ENCODE data around the gene DTNBP1.

The DTNBP1 gene

GRCh38 chr6:15604843-15605242 lies 58.0 kb downstream of the DTNBP1 start:
- DNase-seq = no peak
- Histone ChIP-seq H3K36me3 (replicated peaks) (no peaks in the 10 kb centered on the region), H3K27ac (no peak overlapping the region), H3K4me3 (ENCODE audit: low read depth, low read length) (no peak overlapping the region), H3K27me3 (replicated peaks) (no peaks in the 10 kb centered on the region)
- in situ Hi-C loops (cut with HindIII; ENCODE audit: low pct_ligation_motif_present, low sequenced_read_pairs) = no loop called here
- no peak for TF ChIP-seq CTCF (IDR thresholded peaks at IDR 0.05; ENCODE audit: low read depth, low read length, missing control alignments)

GRCh38 chr6:15602154-15602553 lies 60.7 kb downstream of the DTNBP1 start:
- TF ChIP-seq CTCF (IDR thresholded peaks at IDR 0.05; ENCODE audit: low read depth, low read length, missing control alignments) = no peak
- Histone ChIP-seq H3K36me3 (replicated peaks) (no peaks in the 10 kb centered on the region), H3K4me3 (ENCODE audit: low read depth, low read length) (no peak overlapping the region), H3K27me3 (replicated peaks) (no peaks in the 10 kb centered on the region), H3K27ac (no peak overlapping the region)
- no peak for DNase-seq
- in situ Hi-C loops (cut with HindIII; ENCODE audit: low pct_ligation_motif_present, low sequenced_read_pairs) = no loop called here

DNA sequence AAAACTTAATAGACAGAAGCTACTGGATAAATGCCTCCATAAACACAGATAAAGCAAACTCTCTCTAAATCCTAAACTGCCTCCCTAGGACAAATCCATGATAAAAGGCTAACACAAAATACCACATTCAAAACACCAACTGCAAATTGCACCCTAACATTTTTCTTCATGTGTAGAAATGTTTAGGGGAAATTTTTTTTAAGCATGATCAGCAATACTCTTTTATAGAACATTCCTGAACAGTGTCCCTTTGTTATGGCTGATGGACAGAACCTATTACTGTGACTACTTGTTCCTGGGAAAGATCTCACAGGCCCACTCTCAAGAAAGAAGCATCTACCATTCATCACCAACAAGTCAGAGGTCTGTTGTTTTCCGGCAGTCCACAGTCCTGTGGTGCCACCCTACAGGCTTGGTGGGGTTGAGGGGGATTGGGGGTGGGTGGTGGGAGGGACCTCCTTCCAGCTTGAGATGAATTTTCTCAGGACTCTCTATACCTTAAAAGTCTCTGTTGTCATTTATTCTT lies 64.5 kb downstream of the DTNBP1 start:
- in situ Hi-C loops (cut with HindIII; ENCODE audit: low pct_ligation_motif_present, low sequenced_read_pairs) = no loop called here
- H3K36me3 ChIP-seq (replicated peaks) = no peaks in the 10 kb centered on the region

DNA sequence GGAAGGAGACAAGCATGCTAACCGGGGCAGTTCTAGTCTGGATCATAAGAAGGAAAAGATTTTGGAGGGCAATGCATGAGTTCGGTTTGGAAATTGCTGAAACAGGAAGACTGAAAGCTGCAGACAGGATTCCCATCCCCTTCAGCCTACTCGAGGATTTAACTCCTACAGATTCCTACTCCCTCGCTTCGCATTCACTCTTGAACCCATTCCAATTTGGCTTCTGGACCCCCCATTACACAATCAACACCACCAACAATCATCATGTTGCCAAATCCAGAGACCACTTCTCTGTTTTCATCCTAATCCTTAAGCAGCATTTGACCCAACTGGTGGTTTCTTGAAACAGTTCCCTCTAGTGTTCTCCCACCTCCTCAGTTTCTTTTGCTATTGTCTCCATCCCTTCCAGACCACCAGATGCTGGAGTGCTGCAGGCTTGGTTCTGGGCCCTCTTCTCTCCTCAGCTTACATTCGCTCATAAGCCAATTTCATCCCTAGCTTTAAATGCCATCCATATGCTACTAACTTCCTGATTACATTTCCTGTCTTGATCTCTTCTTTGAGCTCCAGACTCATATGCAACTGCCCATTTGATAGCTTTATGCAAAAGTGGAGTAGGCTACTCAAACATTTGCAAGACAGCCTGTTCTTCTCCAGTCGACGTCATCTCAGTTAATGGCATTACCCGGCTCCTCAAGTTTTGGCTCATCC lies 66.5 kb downstream of the DTNBP1 start:
- H3K36me3 ChIP-seq (replicated peaks) = no peaks in the 10 kb centered on the region
- no peak overlapping the region for H3K27ac ChIP-seq
- TF ChIP-seq CTCF (IDR thresholded peaks at IDR 0.05; ENCODE audit: low read depth, low read length, missing control alignments) = no peak
- in situ Hi-C loops (cut with HindIII; ENCODE audit: low pct_ligation_motif_present, low sequenced_read_pairs) = no loop called here
- DNase-seq = no peak
- no peaks in the 10 kb centered on the region for H3K27me3 ChIP-seq (replicated peaks)
- H3K4me3 ChIP-seq (ENCODE audit: low read depth, low read length) = no peak overlapping the region

More for the DNA sequence above, 64.5 kb downstream of the DTNBP1 start:
- no peak overlapping the region for H3K27ac ChIP-seq
- no peak for TF ChIP-seq CTCF (IDR thresholded peaks at IDR 0.05; ENCODE audit: low read depth, low read length, missing control alignments)
- H3K4me3 ChIP-seq (ENCODE audit: low read depth, low read length) = no peak overlapping the region
- no peak for DNase-seq
- no peaks in the 10 kb centered on the region for H3K27me3 ChIP-seq (replicated peaks)

DNA sequence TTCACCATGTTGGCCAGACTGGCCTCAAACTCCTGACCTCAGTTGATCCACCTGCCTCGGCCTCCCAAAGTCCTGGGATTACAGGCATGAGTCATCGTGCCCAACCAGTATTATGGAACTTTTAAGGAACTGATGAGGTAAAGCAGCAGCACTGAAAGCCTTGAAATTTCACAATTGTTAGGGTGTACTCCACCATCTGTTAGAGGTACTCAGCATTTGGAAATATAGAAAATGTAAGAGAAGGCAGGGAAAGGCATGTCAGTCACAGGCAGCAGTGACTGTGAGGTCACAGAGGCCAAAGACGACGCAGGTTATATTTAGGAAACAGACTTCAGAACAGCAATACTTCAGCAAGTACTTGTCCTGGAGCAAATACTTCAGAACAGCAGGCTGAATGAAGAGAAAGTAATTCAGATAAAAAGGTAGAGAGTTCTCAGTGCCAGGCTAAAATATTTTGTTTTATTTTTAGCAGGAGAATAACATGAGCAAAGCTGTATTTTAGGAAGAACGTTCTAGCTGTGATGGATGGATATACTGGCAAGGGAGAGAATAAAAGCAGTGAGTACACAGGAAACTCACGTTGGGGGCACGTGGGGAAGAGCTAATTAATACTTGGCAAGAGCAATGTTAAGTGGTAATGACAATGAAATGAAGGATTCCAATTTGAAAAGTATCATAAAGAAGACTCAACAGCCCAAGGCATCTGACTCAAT lies 67.2 kb downstream of the DTNBP1 start:
- Histone ChIP-seq H3K27me3 (replicated peaks) (no peaks in the 10 kb centered on the region), H3K4me3 (ENCODE audit: low read depth, low read length) (no peak overlapping the region), H3K27ac (no peak overlapping the region), H3K36me3 (replicated peaks) (no peaks in the 10 kb centered on the region)
- TF ChIP-seq CTCF (IDR thresholded peaks at IDR 0.05; ENCODE audit: low read depth, low read length, missing control alignments) = no peak
- in situ Hi-C loops (cut with HindIII; ENCODE audit: low pct_ligation_motif_present, low sequenced_read_pairs) = no loop called here
- DNase-seq = no peak
